Psoas muscle (tissue), 8 donors: ENCODE results near the gene MED20. TPM values are rescaled to one million over a fixed set of nuclear protein-coding genes. Genes with fewer than 3 reads are reported as not detected.

ENCODE experiments used
- ATAC-seq, 4 donors: fragments of 200-7000 bp; cut with Tn5 transposase; one replicate each; pipeline ENCODE4 v1.9.1; 2020; ENCODE audit warnings: moderate library complexity in 3 of 4, mild to moderate bottlenecking in 2 of 4
- DNase-seq, 2 donors: peaks; one replicate each; pipeline ENCODE4 v3.0.0-alpha.2; 2020
- H3K27ac ChIP-seq: fragments of 200-600 bp; one replicate; pipeline ENCODE4 v1.8.0; 2022
- H3K27me3 ChIP-seq, 3 donors: fragments of 200-600 bp in 1 of 3; one replicate each; pipeline versions ENCODE4 v1.6.1 to v1.8.0; 2013 to 2022; ENCODE audit warnings: low read length in 2 of 3, mild to moderate bottlenecking in 2 of 3, moderate library complexity in 1 of 3; ENCODE audit not compliant: insufficient read depth in 3 of 3
- H3K36me3 ChIP-seq, 2 donors: fragments of 200-600 bp in 1 of 2; one replicate each; pipeline versions ENCODE4 v1.6.1 to v1.8.0; 2013 to 2022; ENCODE audit warnings: low read depth in 1 of 2, mild to moderate bottlenecking in 1 of 2, moderate library complexity in 1 of 2; ENCODE audit not compliant: insufficient read depth in 1 of 2
- H3K4me1 ChIP-seq: fragments of 200-600 bp; one replicate; pipeline ENCODE4 v1.8.0; 2022
- H3K4me3 ChIP-seq: fragments of 200-600 bp; one replicate; pipeline ENCODE4 v1.8.0; 2022; ENCODE audit warnings: mild to moderate bottlenecking
- H3K9me3 ChIP-seq: fragments of 200-600 bp; one replicate; pipeline ENCODE4 v1.8.0; 2022
- WGBS, 3 donors: extraction: QIAGEN DNeasy Blood & Tissue Kit; methylation state at CpG; one replicate each; pipeline versions ENCODE4 v1.1.6 to v1.1.7; 2013; 5-methylcytosine and 5-hydroxymethylcytosine counted together
- intact Hi-C, 2 donors: fragments of 100-400 bp; cut with DNase I; formaldehyde crosslinking; loops; one replicate each; pipeline versions ENCODE4 v1.11.0 to v1.14.2; 2022
- polyA plus RNA-seq, 3 donors: library from polyadenylated mRNA; stranded (reverse); fragments of 200-250 nt; gene quantifications; one replicate each; pipeline ENCODE4 v1.2.3, GENCODE V29; 2013
- total RNA-seq, 4 donors: library from RNA; stranded (reverse); fragmentation: NEBNext Ultra II Directional in 2 of 4; extraction: Animal tissue kit (Norgen Biotek cat#: 25700) in 2 of 4; gene quantifications; one replicate each; pipeline versions ENCODE4 v1.2.1 to v1.2.4, GENCODE V29; 2021 to 2023
- TF ChIP-seq, protein P1 (sequence below): fragments of 200-600 bp; IDR thresholded peaks from one replicate; pipeline ENCODE4 v1.8.0; 2022; ENCODE audit warnings: antibody characterized with exemption
- donor health status: healthy with polysubstance abuse.
- donor health status: DM: no; HTN: no; CAD: no; lungs with moderate emphysema.
- donor health status: Bipolar disorder and iron deficiency.
- donor health status: healthy.
- donor health status: DM: yes; HTN: yes; CAD: no.
- donor health status: DM: no; HTN: no; CAD: no.
- donor health status: DM: no; HTN: no; CAD: no.
- donor health status: DM: yes; HTN: yes; CAD: no.

The MED20 gene
- total and polyA plus RNA-seq, 7 donors: 9.2 to 28.1 (median 16.4) TPM

GRCh38 chr6:41935685-41936072 is 14.7 kb upstream of the MED20 start:
- no peak for ATAC-seq
- H3K27me3 ChIP-seq: no peaks in the 10 kb centered on the region
- H3K36me3 ChIP-seq: peaks cover 9 to 49% of the 10 kb centered on the region in 2 donors
- H3K9me3 ChIP-seq: no peaks in the 10 kb centered on the region
- DNase-seq: no peak
- 70 to 82% (median 74%) methylated on average over 7 to 8 of the region's 8 CpGs for WGBS, 3 donors
- TF ChIP-seq, protein P1, sequence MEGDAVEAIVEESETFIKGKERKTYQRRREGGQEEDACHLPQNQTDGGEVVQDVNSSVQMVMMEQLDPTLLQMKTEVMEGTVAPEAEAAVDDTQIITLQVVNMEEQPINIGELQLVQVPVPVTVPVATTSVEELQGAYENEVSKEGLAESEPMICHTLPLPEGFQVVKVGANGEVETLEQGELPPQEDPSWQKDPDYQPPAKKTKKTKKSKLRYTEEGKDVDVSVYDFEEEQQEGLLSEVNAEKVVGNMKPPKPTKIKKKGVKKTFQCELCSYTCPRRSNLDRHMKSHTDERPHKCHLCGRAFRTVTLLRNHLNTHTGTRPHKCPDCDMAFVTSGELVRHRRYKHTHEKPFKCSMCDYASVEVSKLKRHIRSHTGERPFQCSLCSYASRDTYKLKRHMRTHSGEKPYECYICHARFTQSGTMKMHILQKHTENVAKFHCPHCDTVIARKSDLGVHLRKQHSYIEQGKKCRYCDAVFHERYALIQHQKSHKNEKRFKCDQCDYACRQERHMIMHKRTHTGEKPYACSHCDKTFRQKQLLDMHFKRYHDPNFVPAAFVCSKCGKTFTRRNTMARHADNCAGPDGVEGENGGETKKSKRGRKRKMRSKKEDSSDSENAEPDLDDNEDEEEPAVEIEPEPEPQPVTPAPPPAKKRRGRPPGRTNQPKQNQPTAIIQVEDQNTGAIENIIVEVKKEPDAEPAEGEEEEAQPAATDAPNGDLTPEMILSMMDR: no peak
- no peak overlapping the region for H3K4me3 ChIP-seq
- intact Hi-C loops: loop anchor here (2.0 to 5.0 kb wide), 3 partner anchors 13 to 109 kb away; no protein-coding TSS in a partner anchor
- peaks cover 18% of the 10 kb centered on the region for H3K4me1 ChIP-seq
- no peak overlapping the region for H3K27ac ChIP-seq

DNA sequence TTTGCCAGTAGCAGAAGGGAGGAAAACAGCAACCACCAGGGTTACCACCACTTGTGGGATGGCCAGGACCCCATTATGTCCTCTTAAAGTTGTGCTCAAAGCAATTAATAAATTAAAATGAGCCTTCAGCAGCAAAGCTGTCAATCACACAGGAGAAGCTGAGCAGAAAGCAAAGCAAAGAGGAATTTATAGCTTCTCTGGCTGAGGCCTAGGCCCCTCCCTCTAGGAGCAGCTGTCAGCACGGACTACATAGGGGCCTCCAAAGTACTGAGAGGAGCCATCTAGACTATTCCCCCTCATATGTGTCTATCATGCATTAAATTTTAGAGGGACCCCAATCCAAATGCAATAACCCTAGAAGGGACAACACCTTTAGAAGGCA is 14.2 kb upstream of the MED20 start:
- intact Hi-C loops: loop anchor here in 1 of 2 donors (5.0 kb wide), 1 partner anchor 107 kb away; no protein-coding TSS in a partner anchor
- DNase-seq: no peak
- H3K36me3 ChIP-seq: peaks cover 11 to 54% of the 10 kb centered on the region in 2 donors
- ATAC-seq: no peak
- no peak overlapping the region for H3K4me3 ChIP-seq
- no peaks in the 10 kb centered on the region for H3K9me3 ChIP-seq
- no peaks in the 10 kb centered on the region for H3K27me3 ChIP-seq
- H3K4me1 ChIP-seq: peaks cover 18% of the 10 kb centered on the region
- TF ChIP-seq, protein P1: no peak
- H3K27ac ChIP-seq: no peak overlapping the region
- 40 to 53% (median 43%) methylated on average over 1 of the region's 1 CpG for WGBS, 3 donors

DNA sequence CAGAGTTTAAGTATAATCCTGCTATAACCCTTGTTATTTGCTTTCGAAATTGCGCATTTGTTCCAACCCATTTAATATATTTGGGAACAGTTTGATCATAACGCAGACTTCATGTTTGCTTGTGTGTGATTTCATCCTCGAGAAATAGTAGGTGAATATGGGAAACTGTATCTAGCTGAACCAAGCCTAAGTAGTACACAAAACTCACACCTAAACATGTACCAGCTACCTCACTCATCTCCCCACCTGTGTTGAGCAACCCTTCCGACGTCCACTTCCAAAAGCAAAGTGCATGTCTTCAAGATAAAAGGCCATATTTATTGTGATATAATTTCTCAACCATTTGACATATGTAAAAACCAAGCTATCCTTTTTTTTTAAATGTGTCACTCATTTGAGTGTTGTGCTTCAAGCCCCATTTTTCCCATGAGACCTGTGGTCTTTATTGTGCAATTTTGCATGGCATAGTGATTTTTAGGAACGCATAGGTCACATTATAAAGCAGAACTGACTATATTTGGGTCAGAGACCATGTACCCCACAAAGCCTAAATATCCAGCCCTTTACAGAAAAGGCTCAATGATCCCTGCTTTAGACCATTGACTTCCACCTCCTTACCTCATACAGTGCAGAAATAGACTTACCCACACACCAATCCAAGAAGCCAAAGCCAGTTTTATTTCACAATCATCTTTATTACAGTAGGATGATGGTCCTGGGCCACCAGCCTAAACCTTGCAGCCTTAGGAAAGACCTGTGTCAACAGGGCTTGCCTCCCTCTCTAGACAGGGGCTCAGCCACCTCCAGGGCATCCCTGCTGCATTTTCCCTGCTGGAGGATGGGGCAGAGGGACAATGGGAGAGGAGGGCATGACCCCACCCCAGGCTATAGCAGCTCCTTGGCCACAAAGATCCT is 13.6 kb upstream of the MED20 start:
- Histone ChIP-seq H3K4me3 (no peak overlapping the region), H3K4me1 (peaks cover 14% of the 10 kb centered on the region), H3K27me3 (no peaks in the 10 kb centered on the region), H3K36me3 (peaks cover 11 to 61% of the 10 kb centered on the region in 2 donors), H3K27ac (no peak overlapping the region), H3K9me3 (no peaks in the 10 kb centered on the region)
- ATAC-seq (peak in 2 of 4 donors; percentile 47 to 51), DNase-seq (no peak)
- TF ChIP-seq, protein P1: no peak
- 73 to 80% (median 76%) methylated on average over 7 of the region's 7 CpGs for WGBS, 3 donors
- intact Hi-C loops: loop anchor here in 1 of 2 donors (5.0 kb wide), 1 partner anchor 108 kb away; no protein-coding TSS in a partner anchor

DNA sequence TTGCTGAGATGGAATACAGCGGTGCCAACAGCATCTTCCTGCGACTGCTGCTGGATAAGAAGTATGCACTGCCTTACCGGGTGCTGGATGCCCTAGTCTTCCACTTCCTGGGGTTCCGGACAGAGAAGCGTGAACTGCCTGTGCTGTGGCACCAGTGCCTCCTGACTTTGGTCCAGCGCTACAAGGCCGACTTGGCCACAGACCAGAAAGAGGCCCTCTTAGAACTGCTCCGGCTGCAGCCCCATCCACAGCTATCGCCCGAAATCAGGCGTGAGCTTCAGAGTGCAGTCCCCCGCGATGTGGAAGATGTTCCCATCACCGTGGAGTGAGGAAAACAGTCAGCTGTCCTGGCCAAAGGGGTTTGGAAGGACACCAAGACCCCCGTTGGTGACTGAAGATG is 11.4 kb upstream of the MED20 start:
- H3K4me1 ChIP-seq: peaks cover 7% of the 10 kb centered on the region
- TF ChIP-seq, protein P1: no peak
- H3K27me3 ChIP-seq: no peaks in the 10 kb centered on the region
- DNase-seq (no peak), ATAC-seq (no peak)
- H3K27ac ChIP-seq: no peak overlapping the region
- no peak overlapping the region for H3K4me3 ChIP-seq
- H3K36me3 ChIP-seq: peaks cover 18 to 82% of the 10 kb centered on the region in 2 donors
- no peaks in the 10 kb centered on the region for H3K9me3 ChIP-seq
- intact Hi-C loops: no loop called here
- 79 to 85% (median 85%) methylated on average over 15 of the region's 15 CpGs for WGBS, 3 donors
